Measurements from ENCODE around the gene ZNF785.
"Not testable (repeated sequence)": the region's sequence is repeated elsewhere in the genome, so short reads cannot be mapped to it uniquely, and the experiment has no call there.

The ZNF785 gene

GRCh38 chr16:30609926-30610839, 24.7 kb upstream of the ZNF785 start, which contains the start of gene ZNF689:
TSS of gene ZNF689 (minus strand) at chr16:30610389. CDS start at chr16:30610041, 348 bp downstream.
- FAIRE-seq: peak; percentile 77
- TF ChIP-seq POLR2A (IDR thresholded peaks at IDR 0.05; ENCODE audit: low read depth, low read length): peak; percentile 39; the same call in 1 of the 2 replicates
- peak; percentile 92 for DNase-seq (ENCODE audit: insufficient read length, low spot score)

GRCh38 chr16:30609002-30609925, 23.8 kb upstream of the ZNF785 start:
- no peak for FAIRE-seq
- no peak for DNase-seq (ENCODE audit: insufficient read length, low spot score)
- no peak; the same call in 1 of the 2 replicates for TF ChIP-seq POLR2A (IDR thresholded peaks at IDR 0.05; ENCODE audit: low read depth, low read length)

- FAIRE-seq (no peak), DNase-seq (ENCODE audit: insufficient read length, low spot score) (no peak)
- no peak for TF ChIP-seq POLR2A (IDR thresholded peaks at IDR 0.05; ENCODE audit: low read depth, low read length)
Observed at GRCh38 chr16:30606004-30606403, 20.5 kb upstream of the ZNF785 start.

- DNase-seq (ENCODE audit: insufficient read length, low spot score): no peak
- no peak for FAIRE-seq
- no peak for TF ChIP-seq POLR2A (IDR thresholded peaks at IDR 0.05; ENCODE audit: low read depth, low read length)
Observed at GRCh38 chr16:30605158-30605557, 19.7 kb upstream of the ZNF785 start.

GRCh38 chr16:30604316-30604947, 18.9 kb upstream of the ZNF785 start:
- no peak for DNase-seq (ENCODE audit: insufficient read length, low spot score)
- no peak for FAIRE-seq
- no peak for TF ChIP-seq POLR2A (IDR thresholded peaks at IDR 0.05; ENCODE audit: low read depth, low read length)

GRCh38 chr16:30603945-30604315, 18.4 kb upstream of the ZNF785 start:
- no peak for FAIRE-seq
- TF ChIP-seq POLR2A (IDR thresholded peaks at IDR 0.05; ENCODE audit: low read depth, low read length): no peak
- no peak for DNase-seq (ENCODE audit: insufficient read length, low spot score)

GRCh38 chr16:30602616-30603277, 17.2 kb upstream of the ZNF785 start:
- no peak for DNase-seq (ENCODE audit: insufficient read length, low spot score)
- TF ChIP-seq POLR2A (IDR thresholded peaks at IDR 0.05; ENCODE audit: low read depth, low read length): no peak

GRCh38 chr16:30601966-30602365, 16.5 kb upstream of the ZNF785 start:
- no peak for TF ChIP-seq POLR2A (IDR thresholded peaks at IDR 0.05; ENCODE audit: low read depth, low read length)
- no peak for FAIRE-seq
- no peak for DNase-seq (ENCODE audit: insufficient read length, low spot score)

More at GRCh38 chr16:30602616-30603277, 17.2 kb upstream of the ZNF785 start:
- no peak for FAIRE-seq

GRCh38 chr16:30600929-30601328, 15.4 kb upstream of the ZNF785 start:
- FAIRE-seq (no peak), DNase-seq (ENCODE audit: insufficient read length, low spot score) (no peak)
- no peak for TF ChIP-seq POLR2A (IDR thresholded peaks at IDR 0.05; ENCODE audit: low read depth, low read length)

- FAIRE-seq (no peak), DNase-seq (ENCODE audit: insufficient read length, low spot score) (no peak)
- no peak for TF ChIP-seq POLR2A (IDR thresholded peaks at IDR 0.05; ENCODE audit: low read depth, low read length)
Observed at GRCh38 chr16:30600215-30600614, 14.7 kb upstream of the ZNF785 start.

GRCh38 chr16:30592871-30593270, 7.4 kb upstream of the ZNF785 start:
- no peak for TF ChIP-seq POLR2A (IDR thresholded peaks at IDR 0.05; ENCODE audit: low read depth, low read length)
- DNase-seq (ENCODE audit: insufficient read length, low spot score) (no peak), FAIRE-seq (no peak)

GRCh38 chr16:30590869-30591268, 5.4 kb upstream of the ZNF785 start:
- not testable (repeated sequence) for DNase-seq (ENCODE audit: insufficient read length, low spot score); FAIRE-seq

- not testable (repeated sequence) for FAIRE-seq; DNase-seq (ENCODE audit: insufficient read length, low spot score)
Observed at GRCh38 chr16:30589582-30589981, 4.1 kb upstream of the ZNF785 start.

All from H54 (cell line).